H9 (cell line): Measurements from ENCODE around the gene RAI1. TPM values are rescaled to one million over a fixed set of nuclear protein-coding genes. Genes with fewer than 3 reads are reported as not detected.

Experiments used
- DNase-seq: peaks from one replicate; pipeline ENCODE4 v3.0.0-alpha.2; 2017
- H2AFZ ChIP-seq: one replicate; pipeline ENCODE4 v1.6.1; 2013; ENCODE audit warnings: mild to moderate bottlenecking, low read length, control low read depth, moderate library complexity
- H2AK5ac ChIP-seq: 2 replicates; pipeline ENCODE4 v1.6.1; 2013; ENCODE audit warnings: low read length, control low read depth, mixed read lengths; ENCODE audit not compliant: insufficient read length
- H2BK120ac ChIP-seq: one replicate; pipeline ENCODE4 v1.6.1; 2013; ENCODE audit warnings: low read depth, mild to moderate bottlenecking, low read length, control low read depth, inconsistent platforms; ENCODE audit not compliant: poor library complexity, severe bottlenecking
- H2BK12ac ChIP-seq: 2 replicates; pipeline ENCODE4 v1.6.1; 2013; ENCODE audit warnings: low read length, control low read depth, mixed read lengths, low read depth; ENCODE audit not compliant: insufficient read length
- H2BK15ac ChIP-seq: 2 replicates; pipeline ENCODE4 v1.6.1; 2013; ENCODE audit warnings: low read depth, low read length, control low read depth
- H2BK20ac ChIP-seq: one replicate; pipeline ENCODE4 v1.6.1; 2013; ENCODE audit warnings: low read depth, mild to moderate bottlenecking, low read length, control low read depth, inconsistent platforms; ENCODE audit not compliant: poor library complexity, severe bottlenecking
- H2BK5ac ChIP-seq: 2 replicates; pipeline ENCODE4 v1.6.1; 2013; ENCODE audit warnings: low read length, control low read depth, mixed read lengths; ENCODE audit not compliant: insufficient read length
- H3K14ac ChIP-seq: 2 replicates; pipeline ENCODE4 v1.6.1; 2013; ENCODE audit warnings: low read length, control low read depth; ENCODE audit not compliant: insufficient read depth
- H3K18ac ChIP-seq: 2 replicates; pipeline ENCODE4 v1.6.1; 2013; ENCODE audit warnings: low read depth, mild to moderate bottlenecking, mixed read lengths, low read length, control low read depth; ENCODE audit not compliant: insufficient read length
- H3K23ac ChIP-seq: 2 replicates; pipeline ENCODE4 v1.6.1; 2013; ENCODE audit warnings: low read length, control low read depth, mixed read lengths, low read depth; ENCODE audit not compliant: insufficient read length
- H3K23me2 ChIP-seq: 2 replicates; pipeline ENCODE4 v1.6.1; 2013; ENCODE audit warnings: low read depth, mild to moderate bottlenecking, mixed read lengths, low read length, control low read depth; ENCODE audit not compliant: insufficient read length, poor library complexity, severe bottlenecking
- H3K27ac ChIP-seq: 2 replicates; pipeline ENCODE4 v1.5.1; 2013; ENCODE audit warnings: low read length, control low read depth, mixed read lengths, low read depth; ENCODE audit not compliant: insufficient read length
- H3K27me3 ChIP-seq: 2 replicates; pipeline ENCODE4 v1.6.1; 2013; ENCODE audit warnings: low read length, control low read depth, inconsistent platforms; ENCODE audit not compliant: insufficient read depth
- H3K4ac ChIP-seq: 2 replicates; pipeline ENCODE4 v1.6.1; 2013; ENCODE audit warnings: low read depth, mild to moderate bottlenecking, control low read depth, inconsistent platforms, low read length, moderate library complexity
- H3K4me1 ChIP-seq: 2 replicates; pipeline ENCODE4 v1.6.1; 2013; ENCODE audit warnings: low read length, control low read depth, inconsistent platforms; ENCODE audit not compliant: insufficient read depth
- H3K4me2 ChIP-seq: 2 replicates; pipeline ENCODE4 v1.6.1; 2013; ENCODE audit warnings: low read length, control low read depth, mixed read lengths; ENCODE audit not compliant: insufficient read length, insufficient read depth
- H3K56ac ChIP-seq: 2 replicates; pipeline ENCODE4 v1.6.1; 2013; ENCODE audit warnings: low read depth, mild to moderate bottlenecking, mixed read lengths, low read length, control low read depth; ENCODE audit not compliant: insufficient read length
- H3K79me1 ChIP-seq: 2 replicates; pipeline ENCODE4 v1.6.1; 2013; ENCODE audit warnings: low read depth, mild to moderate bottlenecking, moderate library complexity, low read length, control low read depth, inconsistent platforms; ENCODE audit not compliant: insufficient read depth, poor library complexity, severe bottlenecking
- H3K79me2 ChIP-seq: 2 replicates; pipeline ENCODE4 v1.6.1; 2013; ENCODE audit warnings: low read length, control low read depth, inconsistent platforms; ENCODE audit not compliant: insufficient read depth
- H3K9ac ChIP-seq: 2 replicates; pipeline ENCODE4 v1.6.1; 2013; ENCODE audit warnings: low read length, control low read depth, mixed read lengths; ENCODE audit not compliant: insufficient read length; ENCODE audit errors: extremely low read depth
- H3K9me3 ChIP-seq: one replicate; pipeline ENCODE4 v1.6.1; 2013; ENCODE audit warnings: low read depth, low read length, inconsistent platforms; ENCODE audit not compliant: control insufficient read depth
- H3T11ph ChIP-seq: one replicate; pipeline ENCODE4 v1.6.1; 2013; ENCODE audit warnings: mild to moderate bottlenecking, low read length, control low read depth, inconsistent platforms
- H4K20me1 ChIP-seq: one replicate; pipeline ENCODE4 v1.6.1; 2013; ENCODE audit not compliant: control insufficient read depth, insufficient read length, insufficient read depth
- H4K5ac ChIP-seq: 2 replicates; pipeline ENCODE4 v1.6.1; 2013; ENCODE audit warnings: low read depth, mild to moderate bottlenecking, mixed read lengths, low read length, control low read depth; ENCODE audit not compliant: insufficient read length
- H4K8ac ChIP-seq: replicated peaks from 2 replicates; pipeline ENCODE4 v1.6.1; 2013; ENCODE audit warnings: low read length, control low read depth, mixed read lengths, low read depth; ENCODE audit not compliant: insufficient read length
- H4K91ac ChIP-seq: 2 replicates; pipeline ENCODE4 v1.6.1; 2013; ENCODE audit warnings: low read depth, mild to moderate bottlenecking, moderate library complexity, mixed read lengths, low read length, control low read depth; ENCODE audit not compliant: insufficient read length
- H3K27ac Mint-ChIP-seq, 3 experiments: 2 replicates in 2 of 3; 3 replicates in 1 of 3; pipeline ENCODE4 v1.8.0; 2020 to 2021; ENCODE audit warnings: mixed read lengths in 3 of 3, mild to moderate bottlenecking in 1 of 3, moderate library complexity in 1 of 3
- H3K27me3 Mint-ChIP-seq: 2 replicates; pipeline ENCODE4 v1.8.0; 2021; ENCODE audit warnings: low read depth, mild to moderate bottlenecking, moderate library complexity, mixed read lengths
- H3K36me3 Mint-ChIP-seq, 3 experiments: 2 replicates in 2 of 3; 3 replicates in 1 of 3; pipeline ENCODE4 v1.8.0; 2020 to 2021; ENCODE audit warnings: low read depth in 3 of 3, mixed read lengths in 3 of 3; ENCODE audit not compliant: insufficient read depth in 1 of 3
- H3K4me1 Mint-ChIP-seq, 2 experiments: 2 replicates each; pipeline ENCODE4 v1.8.0; 2020; ENCODE audit warnings: mixed read lengths in 2 of 2
- H3K4me3 Mint-ChIP-seq, 2 experiments: 2 replicates in 1 of 2; 3 replicates in 1 of 2; pipeline ENCODE4 v1.8.0; 2020 to 2021; ENCODE audit warnings: mild to moderate bottlenecking in 2 of 2, mixed read lengths in 2 of 2, moderate library complexity in 1 of 2
- H3K9me3 Mint-ChIP-seq, 2 experiments: 2 replicates in 1 of 2; 3 replicates in 1 of 2; pipeline ENCODE4 v1.8.0; 2020; ENCODE audit warnings: mild to moderate bottlenecking in 2 of 2, mixed read lengths in 2 of 2, moderate library complexity in 1 of 2
- CTCF ChIP-seq: fragments of 200-600 bp; sonication (generic); conservative IDR thresholded peaks from 3 replicates; pipeline ENCODE4 v1.8.0; 2021; ENCODE audit warnings: antibody characterized with exemption, mild to moderate bottlenecking
- WGBS: extraction: QIAGEN DNeasy Blood & Tissue Kit; methylation state at CpG from one replicate; pipeline ENCODE4 v1.1.7; 2013; ENCODE audit warnings: missing lambda C conversion rate, low lambda C conversion rate, mixed read lengths; ENCODE audit not compliant: insufficient read length; ENCODE audit errors: extremely low coverage; 5-methylcytosine and 5-hydroxymethylcytosine counted together
- total RNA-seq: library from RNA; stranded (reverse); gene quantifications from 2 replicates; pipeline ENCODE4 v1.2.1, GENCODE V29; 2021

Gene RAI1
- total RNA-seq, 1 experiment from 2014 or later, result 1.5 TPM

GRCh38 chr17:17713839-17714238 lies 32.6 kb downstream of the RAI1 start:
- Histone ChIP-seq H2BK5ac (no peak overlapping the region), H3K23ac (no peak overlapping the region), H2AK5ac (no peak overlapping the region), H3K18ac (no peak overlapping the region), H3K27me3 (peaks cover 25% of the 10 kb centered on the region; the same call in 1 of the 2 replicates), H4K5ac (no peak overlapping the region), H2BK120ac (no peak overlapping the region), H3K79me1 (no peaks in the 10 kb centered on the region), H3K23me2 (no peaks in the 10 kb centered on the region), H4K8ac (no peak overlapping the region), H4K91ac (no peak overlapping the region), H2AFZ (no peak overlapping the region), H3K27ac (no peak overlapping the region), H3K4me1 (peaks cover 3% of the 10 kb centered on the region; the same call in 1 of the 2 replicates), H3K9me3 (no peaks in the 10 kb centered on the region), H2BK15ac (no peak overlapping the region), H3K9ac (no peak overlapping the region), H3K56ac (no peak overlapping the region), H3K4ac (no peak overlapping the region), H3T11ph (no peak overlapping the region), H3K14ac (no peak overlapping the region), H2BK20ac (no peak overlapping the region), H3K79me2 (no peaks in the 10 kb centered on the region), H2BK12ac (no peak overlapping the region), H3K4me2 (no peak overlapping the region), H4K20me1 (no peaks in the 10 kb centered on the region)
- 0 out of 5 replicates have a peak overlapping the region, but pooled peaks of 1 of the 2 experiments have one; percentile 53 for H3K4me3 Mint-ChIP-seq
- WGBS, result no CpG with 5 or more reads among the region's 7 CpGs
- TF ChIP-seq CTCF, result no peak
- no peak overlapping the region; a peak in 1 of 7 replicates for H3K27ac Mint-ChIP-seq
- no peaks in the 10 kb centered on the region for H3K36me3 Mint-ChIP-seq
- H3K9me3 Mint-ChIP-seq, result no peaks in the 10 kb centered on the region
- H3K4me1 Mint-ChIP-seq, result peaks cover 30 to 47% of the 10 kb centered on the region in 2 experiments
- peaks cover 89% of the 10 kb centered on the region for H3K27me3 Mint-ChIP-seq
- DNase-seq, result no peak
